HEK293 (cell line): ENCODE measurements around the gene UCHL1.

Experiments
- CTCF ChIA-PET: fragments of 350-600 bp; formaldehyde crosslinking; extraction: SDS; loops from one replicate; lab custom pipeline; 2021; ENCODE audit warnings: antibody characterized with exemption; lab: Yijun Ruan, JAX
- POLR2A ChIA-PET: fragments of 300-600 bp; formaldehyde crosslinking; extraction: SDS; loops from one replicate; lab custom pipeline; 2020; ENCODE audit warnings: antibody characterized with exemption, inconsistent platforms; lab: Yijun Ruan, JAX
- H3K27ac ChIP-seq: fragments of 200-500 bp; sonication (Bioruptor generic); 2 replicates; pipeline ENCODE4 v1.5.1; 2014; ENCODE audit warnings: low read depth, low read length, control low read depth, inconsistent platforms; ENCODE audit errors: extremely low read depth
- H3K36me3 ChIP-seq, 2 experiments: fragments of 200-500 bp in 1 of 2; sonication (Bioruptor generic) in 1 of 2; 1 replicate in 1 of 2; 2 replicates in 1 of 2; pipeline ENCODE4 v1.5.1; 2014 to 2017; ENCODE audit warnings: inconsistent platforms in 2 of 2, low read length in 2 of 2; ENCODE audit not compliant: control insufficient read depth in 2 of 2, insufficient read depth in 1 of 2
- H3K4me1 ChIP-seq: fragments of 200-500 bp; sonication (Bioruptor generic); 2 replicates; pipeline ENCODE4 v1.5.1; 2014; ENCODE audit warnings: mild to moderate bottlenecking, low read length, inconsistent platforms; ENCODE audit not compliant: control insufficient read depth, insufficient read depth
- H3K4me3 ChIP-seq: 2 replicates; pipeline ENCODE4 v1.5.1; 2011; ENCODE audit warnings: low read depth, mild to moderate bottlenecking, control low read depth, low read length, moderate library complexity
- H3K9me3 ChIP-seq: fragments of 200-500 bp; sonication (Bioruptor generic); 2 replicates; pipeline ENCODE4 v1.5.1; 2014; ENCODE audit warnings: low read depth, low read length, inconsistent platforms; ENCODE audit not compliant: control insufficient read depth, insufficient read depth
- ATF2 ChIP-seq: fragments of 450-650 bp; formaldehyde crosslinking; IDR thresholded peaks from 2 replicates; pipeline ENCODE4 v1.5.1; 2016; ENCODE audit warnings: missing biosample characterization, missing genetic modification characterization, low read depth
- HOXA7 ChIP-seq: sonication (generic); formaldehyde crosslinking; IDR thresholded peaks from 2 replicates; pipeline ENCODE4 v1.8.1; 2022; ENCODE audit warnings: missing genetic modification reagents, borderline replicate concordance
- OVOL3 ChIP-seq: fragments of 450-650 bp; formaldehyde crosslinking; IDR thresholded peaks from 2 replicates; pipeline ENCODE4 v1.5.1; 2016; ENCODE audit warnings: missing biosample characterization, missing genetic modification characterization
- SETDB1 ChIP-seq: IDR thresholded peaks from one replicate; pipeline ENCODE4 v1.6.1; 2017; ENCODE audit warnings: mild to moderate bottlenecking, low read length, moderate library complexity, mixed read lengths; ENCODE audit not compliant: insufficient read length
- SP2 ChIP-seq: fragments of 450-650 bp; formaldehyde crosslinking; IDR thresholded peaks from 2 replicates; pipeline ENCODE4 v1.5.1; 2016; ENCODE audit warnings: missing biosample characterization, missing genetic modification characterization
- TCF7L2 ChIP-seq: IDR thresholded peaks from 2 replicates; pipeline ENCODE4 v1.6.1; 2011; ENCODE audit warnings: low read depth, mild to moderate bottlenecking, inconsistent platforms, low read length, moderate library complexity, borderline replicate concordance
- ZBTB1 ChIP-seq: fragments of 450-650 bp; formaldehyde crosslinking; IDR thresholded peaks from 2 replicates; pipeline ENCODE4 v1.5.1; 2016; ENCODE audit warnings: missing biosample characterization, missing genetic modification characterization
- ZFHX2 ChIP-seq: fragments of 450-650 bp; formaldehyde crosslinking; conservative IDR thresholded peaks from 2 replicates; pipeline ENCODE4 v1.5.1; 2016; ENCODE audit warnings: missing biosample characterization, missing genetic modification characterization
- ZFP3 ChIP-seq: fragments of 450-650 bp; formaldehyde crosslinking; IDR thresholded peaks from 2 replicates; pipeline ENCODE4 v1.5.1; 2016; ENCODE audit warnings: low read depth, missing biosample characterization, missing genetic modification characterization
- ZNF114 ChIP-seq: fragments of 450-650 bp; formaldehyde crosslinking; IDR thresholded peaks from 2 replicates; pipeline ENCODE4 v1.5.0; 2017; ENCODE audit warnings: missing biosample characterization, missing genetic modification characterization
- ZNF140 ChIP-seq: fragments of 450-650 bp; formaldehyde crosslinking; IDR thresholded peaks from 2 replicates; pipeline ENCODE4 v1.5.1; 2016; ENCODE audit warnings: missing biosample characterization, missing genetic modification characterization
- ZNF157 ChIP-seq: fragments of 450-650 bp; formaldehyde crosslinking; IDR thresholded peaks from 2 replicates; pipeline ENCODE4 v1.5.1; 2016; ENCODE audit warnings: missing biosample characterization, missing genetic modification characterization
- ZNF16 ChIP-seq: fragments of 450-650 bp; formaldehyde crosslinking; IDR thresholded peaks from 2 replicates; pipeline ENCODE4 v1.5.1; 2016; ENCODE audit warnings: low read depth, missing biosample characterization, missing genetic modification characterization
- ZNF169 ChIP-seq: fragments of 450-650 bp; formaldehyde crosslinking; IDR thresholded peaks from 2 replicates; pipeline ENCODE4 v1.5.1; 2016; ENCODE audit warnings: missing biosample characterization, missing genetic modification characterization
- ZNF19 ChIP-seq: fragments of 450-650 bp; formaldehyde crosslinking; IDR thresholded peaks from 2 replicates; pipeline ENCODE4; 2016; ENCODE audit warnings: missing biosample characterization, missing genetic modification characterization, low read depth
- ZNF211 ChIP-seq: fragments of 450-650 bp; formaldehyde crosslinking; IDR thresholded peaks from 2 replicates; pipeline ENCODE4 v1.5.1; 2016; ENCODE audit warnings: low read depth, missing biosample characterization, missing genetic modification characterization
- ZNF266 ChIP-seq: fragments of 450-650 bp; formaldehyde crosslinking; IDR thresholded peaks from 2 replicates; pipeline ENCODE4 v1.5.1; 2016; ENCODE audit warnings: missing biosample characterization, missing genetic modification characterization, low read depth
- ZNF274 ChIP-seq, 2 experiments: fragments of 200-500 bp in 1 of 2; fragments of 450-650 bp in 1 of 2; sonication (Bioruptor generic) in 1 of 2; formaldehyde crosslinking in 1 of 2; IDR thresholded peaks; 2 replicates each; pipeline versions ENCODE4 v1.5.1 to v1.6.1; 2014 to 2016; ENCODE audit warnings: borderline replicate concordance in 1 of 2, inconsistent platforms in 1 of 2, low read length in 1 of 2, missing biosample characterization in 1 of 2, missing genetic modification characterization in 1 of 2
- ZNF302 ChIP-seq: fragments of 450-650 bp; formaldehyde crosslinking; IDR thresholded peaks from 2 replicates; pipeline ENCODE4 v1.5.1; 2016; ENCODE audit warnings: missing biosample characterization, missing genetic modification characterization, low read depth
- ZNF366 ChIP-seq: fragments of 450-650 bp; formaldehyde crosslinking; conservative IDR thresholded peaks from 2 replicates; pipeline ENCODE4 v1.5.1; 2016; ENCODE audit warnings: missing biosample characterization, missing genetic modification characterization
- ZNF501 ChIP-seq: fragments of 450-650 bp; formaldehyde crosslinking; IDR thresholded peaks from 2 replicates; pipeline ENCODE4 v1.5.1; 2016; ENCODE audit warnings: missing biosample characterization, missing genetic modification characterization
- ZNF549 ChIP-seq: fragments of 450-650 bp; IDR thresholded peaks from 2 replicates; pipeline ENCODE4 v1.5.1; 2018; ENCODE audit warnings: missing biosample characterization, missing genetic modification characterization, mild to moderate bottlenecking, inconsistent platforms, moderate library complexity
- ZNF585B ChIP-seq: fragments of 450-650 bp; formaldehyde crosslinking; IDR thresholded peaks from 2 replicates; pipeline ENCODE4 v1.5.1; 2016; ENCODE audit warnings: missing biosample characterization, missing genetic modification characterization
- ZNF600 ChIP-seq: fragments of 450-650 bp; formaldehyde crosslinking; IDR thresholded peaks from 2 replicates; pipeline ENCODE4 v1.5.1; 2016; ENCODE audit warnings: missing biosample characterization, missing genetic modification characterization
- ZNF660 ChIP-seq: fragments of 450-650 bp; IDR thresholded peaks from 2 replicates; pipeline ENCODE4 v1.5.1; 2018; ENCODE audit warnings: missing biosample characterization, mild to moderate bottlenecking, missing genetic modification characterization
- ZNF747 ChIP-seq: fragments of 450-650 bp; formaldehyde crosslinking; IDR thresholded peaks from 2 replicates; pipeline ENCODE4 v1.5.1; 2016; ENCODE audit warnings: missing biosample characterization, missing genetic modification characterization
- ZSCAN16 ChIP-seq: fragments of 450-650 bp; formaldehyde crosslinking; IDR thresholded peaks from 2 replicates; pipeline ENCODE4 v1.5.1; 2016; ENCODE audit warnings: missing biosample characterization, missing genetic modification characterization
- ZSCAN30 ChIP-seq: fragments of 450-650 bp; IDR thresholded peaks from 2 replicates; pipeline ENCODE4 v1.5.1; 2018; ENCODE audit warnings: missing biosample characterization, mild to moderate bottlenecking, missing genetic modification characterization, moderate library complexity
- ZSCAN4 ChIP-seq: fragments of 450-650 bp; formaldehyde crosslinking; IDR thresholded peaks from 2 replicates; pipeline ENCODE4 v1.5.1; 2017; ENCODE audit warnings: missing biosample characterization, missing genetic modification characterization
- TF ChIP-seq, protein P1 (sequence below): fragments of 450-650 bp; formaldehyde crosslinking; IDR thresholded peaks from 2 replicates; pipeline ENCODE4 v1.5.1; 2016; ENCODE audit warnings: missing biosample characterization, missing genetic modification characterization, borderline replicate concordance

Gene UCHL1

GRCh38 chr4:41218703-41219102 is 38.0 kb upstream of the UCHL1 start:
- CTCF ChIA-PET, result interaction anchor here (0.7 to 1.3 kb wide), 3 partner anchors 41 to 294 kb away, joined by 3 to 4 read pairs (median 3); no protein-coding TSS in a partner anchor
- no peak overlapping the region for H3K27ac ChIP-seq
- H3K4me3 ChIP-seq, result no peak overlapping the region
- no peaks in the 10 kb centered on the region for H3K36me3 ChIP-seq
- POLR2A ChIA-PET, result interaction anchor here (1.0 kb wide), 1 partner anchor 38 kb away, joined by 5 read pairs; the partner anchor contains the start of gene UCHL1
- TF ChIP-seq ZNF747, result no peak
- no peak for TF ChIP-seq ZFHX2
- no peak for TF ChIP-seq SP2
- no peak for TF ChIP-seq ZNF16 (tag by site-specific recombination)
- TF ChIP-seq ZNF19, result no peak
- no peak for TF ChIP-seq ZNF157
- no peak for TF ChIP-seq ZSCAN30
- TF ChIP-seq TCF7L2, result no peak
- TF ChIP-seq ZNF549 (tag by site-specific recombination), result no peak
- TF ChIP-seq ZSCAN16 (tag by site-specific recombination), result no peak
- TF ChIP-seq ZNF274 (IDR thresholded peaks at IDR 0.05; ENCODE audit: low read length), result no peak
- no peak for TF ChIP-seq ZNF274 (tag by site-specific recombination; IDR thresholded peaks at IDR 0.05; ENCODE audit: borderline replicate concordance)
- TF ChIP-seq ZNF211, result no peak
- no peak for TF ChIP-seq ZNF140 (tag by site-specific recombination)
- TF ChIP-seq ZNF501 (tag by site-specific recombination), result no peak
- H3K9me3 ChIP-seq, result no peaks in the 10 kb centered on the region
- peaks cover 5% of the 10 kb centered on the region; the same call in 1 of the 2 replicates for H3K4me1 ChIP-seq

DNA sequence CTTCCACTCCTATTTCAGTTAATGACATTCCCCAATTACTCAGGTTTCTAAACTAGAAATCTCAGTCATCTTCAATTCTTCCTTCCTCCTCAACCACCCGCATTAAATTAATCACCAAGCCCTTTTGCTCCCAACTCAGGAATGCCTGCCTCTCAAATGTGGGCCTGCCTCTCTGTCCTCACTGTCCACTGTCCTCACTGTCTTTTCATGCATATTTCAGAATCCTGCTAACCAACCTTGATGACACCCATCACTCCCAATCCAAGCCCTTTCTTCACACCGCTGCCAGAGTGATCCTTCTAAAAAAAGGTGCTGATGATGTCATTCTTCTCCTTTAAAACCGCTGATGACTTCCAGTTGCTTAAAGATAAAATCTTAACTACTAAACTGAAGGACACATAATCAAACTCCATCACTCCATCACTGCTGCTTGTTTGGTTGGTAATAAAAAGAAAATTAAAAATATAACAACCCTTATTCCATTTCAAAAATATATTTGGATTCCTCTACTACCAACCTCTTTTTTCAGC is 37.2 kb upstream of the UCHL1 start:
- POLR2A ChIA-PET, result interaction anchor here (0.6 kb wide), 2 partner anchors 37 to 274 kb away, joined by 3 read pairs; partner anchors contain the start of gene UCHL1
- no peak overlapping the region for H3K27ac ChIP-seq
- peaks cover 5% of the 10 kb centered on the region; the same call in 1 of the 2 replicates for H3K4me1 ChIP-seq
- H3K9me3 ChIP-seq, result no peaks in the 10 kb centered on the region
- CTCF ChIA-PET, result interaction anchor here (0.7 kb wide), 1 partner anchor 241 kb away, joined by 3 read pairs; no protein-coding TSS in a partner anchor
- no peak overlapping the region for H3K4me3 ChIP-seq
- H3K36me3 ChIP-seq, result no peaks in the 10 kb centered on the region
- TF ChIP-seq ZSCAN4 (tag by site-specific recombination), result no peak
- TF ChIP-seq, protein P1, sequence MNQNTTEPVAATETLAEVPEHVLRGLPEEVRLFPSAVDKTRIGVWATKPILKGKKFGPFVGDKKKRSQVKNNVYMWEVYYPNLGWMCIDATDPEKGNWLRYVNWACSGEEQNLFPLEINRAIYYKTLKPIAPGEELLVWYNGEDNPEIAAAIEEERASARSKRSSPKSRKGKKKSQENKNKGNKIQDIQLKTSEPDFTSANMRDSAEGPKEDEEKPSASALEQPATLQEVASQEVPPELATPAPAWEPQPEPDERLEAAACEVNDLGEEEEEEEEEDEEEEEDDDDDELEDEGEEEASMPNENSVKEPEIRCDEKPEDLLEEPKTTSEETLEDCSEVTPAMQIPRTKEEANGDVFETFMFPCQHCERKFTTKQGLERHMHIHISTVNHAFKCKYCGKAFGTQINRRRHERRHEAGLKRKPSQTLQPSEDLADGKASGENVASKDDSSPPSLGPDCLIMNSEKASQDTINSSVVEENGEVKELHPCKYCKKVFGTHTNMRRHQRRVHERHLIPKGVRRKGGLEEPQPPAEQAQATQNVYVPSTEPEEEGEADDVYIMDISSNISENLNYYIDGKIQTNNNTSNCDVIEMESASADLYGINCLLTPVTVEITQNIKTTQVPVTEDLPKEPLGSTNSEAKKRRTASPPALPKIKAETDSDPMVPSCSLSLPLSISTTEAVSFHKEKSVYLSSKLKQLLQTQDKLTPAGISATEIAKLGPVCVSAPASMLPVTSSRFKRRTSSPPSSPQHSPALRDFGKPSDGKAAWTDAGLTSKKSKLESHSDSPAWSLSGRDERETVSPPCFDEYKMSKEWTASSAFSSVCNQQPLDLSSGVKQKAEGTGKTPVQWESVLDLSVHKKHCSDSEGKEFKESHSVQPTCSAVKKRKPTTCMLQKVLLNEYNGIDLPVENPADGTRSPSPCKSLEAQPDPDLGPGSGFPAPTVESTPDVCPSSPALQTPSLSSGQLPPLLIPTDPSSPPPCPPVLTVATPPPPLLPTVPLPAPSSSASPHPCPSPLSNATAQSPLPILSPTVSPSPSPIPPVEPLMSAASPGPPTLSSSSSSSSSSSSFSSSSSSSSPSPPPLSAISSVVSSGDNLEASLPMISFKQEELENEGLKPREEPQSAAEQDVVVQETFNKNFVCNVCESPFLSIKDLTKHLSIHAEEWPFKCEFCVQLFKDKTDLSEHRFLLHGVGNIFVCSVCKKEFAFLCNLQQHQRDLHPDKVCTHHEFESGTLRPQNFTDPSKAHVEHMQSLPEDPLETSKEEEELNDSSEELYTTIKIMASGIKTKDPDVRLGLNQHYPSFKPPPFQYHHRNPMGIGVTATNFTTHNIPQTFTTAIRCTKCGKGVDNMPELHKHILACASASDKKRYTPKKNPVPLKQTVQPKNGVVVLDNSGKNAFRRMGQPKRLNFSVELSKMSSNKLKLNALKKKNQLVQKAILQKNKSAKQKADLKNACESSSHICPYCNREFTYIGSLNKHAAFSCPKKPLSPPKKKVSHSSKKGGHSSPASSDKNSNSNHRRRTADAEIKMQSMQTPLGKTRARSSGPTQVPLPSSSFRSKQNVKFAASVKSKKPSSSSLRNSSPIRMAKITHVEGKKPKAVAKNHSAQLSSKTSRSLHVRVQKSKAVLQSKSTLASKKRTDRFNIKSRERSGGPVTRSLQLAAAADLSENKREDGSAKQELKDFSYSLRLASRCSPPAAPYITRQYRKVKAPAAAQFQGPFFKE (tag by site-specific recombination), result no peak
- TF ChIP-seq ZBTB1 (tag by site-specific recombination), result no peak
- TF ChIP-seq ZNF366 (tag by site-specific recombination), result peak; percentile 55
- TF ChIP-seq ZNF600 (tag by site-specific recombination), result no peak
- no peak for TF ChIP-seq OVOL3 (tag by site-specific recombination)
- TF ChIP-seq ZNF114, result no peak
- TF ChIP-seq ZFP3 (tag by site-specific recombination), result no peak
- peak; percentile 89 for TF ChIP-seq ATF2 (tag by site-specific recombination)
- TF ChIP-seq HOXA7 (CRISPR knock-in tag), result no peak
- no peak for TF ChIP-seq ZNF585B (tag by site-specific recombination)
- no peak for TF ChIP-seq ZNF660 (tag by site-specific recombination)
- no peak for TF ChIP-seq ZNF302
- no peak for TF ChIP-seq ZNF266 (tag by site-specific recombination)
- TF ChIP-seq SETDB1, result no peak
- no peak for TF ChIP-seq ZNF169 (tag by site-specific recombination)
